Astrocyte (in vitro differentiated cells and primary cell): ENCODE results near the gene GDI2. TPM values are rescaled to one million over a fixed set of nuclear protein-coding genes. Genes with fewer than 3 reads are reported as not detected.

Experiments
- DNase-seq: peaks from one replicate; pipeline ENCODE4 v3.0.0-alpha.2; 2010; ENCODE audit warnings: low read depth
- FAIRE-seq: peaks from 2 replicates; lab custom pipeline; 2011; peaks lifted over from hg19 to GRCh38; lab: Jason Lieb, UNC
- H2AFZ ChIP-seq: 2 replicates; pipeline ENCODE4 v1.6.0; 2012; ENCODE audit warnings: low read depth, low read length, inconsistent platforms
- H3K27ac ChIP-seq: 2 replicates; pipeline ENCODE4 v1.5.1; 2011; ENCODE audit warnings: low read depth, low read length, inconsistent platforms
- H3K27me3 ChIP-seq: 2 replicates; pipeline ENCODE4 v1.6.0; 2011; ENCODE audit warnings: low read length, inconsistent platforms; ENCODE audit not compliant: insufficient read depth
- H3K36me3 ChIP-seq: 2 replicates; pipeline ENCODE4 v1.5.1; 2011; ENCODE audit warnings: low read length, inconsistent platforms; ENCODE audit not compliant: insufficient read depth
- H3K4me1 ChIP-seq: 2 replicates; pipeline ENCODE4 v1.5.1; 2011; ENCODE audit warnings: low read length, inconsistent platforms; ENCODE audit not compliant: insufficient read depth
- H3K4me2 ChIP-seq: 2 replicates; pipeline ENCODE4 v1.6.0; 2012; ENCODE audit warnings: low read length, inconsistent platforms
- H3K4me3 ChIP-seq: 2 replicates; pipeline ENCODE4 v1.5.1; 2011; ENCODE audit warnings: low read depth, mild to moderate bottlenecking, low read length, inconsistent platforms; ENCODE audit not compliant: insufficient read depth
- H3K79me2 ChIP-seq: 2 replicates; pipeline ENCODE4 v1.6.0; 2012; ENCODE audit warnings: mild to moderate bottlenecking, low read length, inconsistent platforms; ENCODE audit not compliant: insufficient read depth
- H3K9ac ChIP-seq: 2 replicates; pipeline ENCODE4 v1.6.0; 2012; ENCODE audit warnings: mild to moderate bottlenecking, low read length, inconsistent platforms
- H3K9me3 ChIP-seq: 2 replicates; pipeline ENCODE4 v1.5.1; 2012; ENCODE audit warnings: low read depth, mild to moderate bottlenecking, low read length, inconsistent platforms; ENCODE audit not compliant: insufficient read depth
- H4K20me1 ChIP-seq: 2 replicates; pipeline ENCODE4 v1.6.0; 2012; ENCODE audit warnings: low read length, inconsistent platforms; ENCODE audit not compliant: insufficient read depth
- H3K27ac Mint-ChIP-seq: one replicate; pipeline ENCODE4 v1.8.0; 2021; ENCODE audit warnings: mild to moderate bottlenecking, mixed read lengths; ENCODE audit not compliant: unreplicated experiment
- H3K27me3 Mint-ChIP-seq: one replicate; pipeline ENCODE4 v1.8.0; 2021; ENCODE audit warnings: low read depth, mixed read lengths; ENCODE audit not compliant: unreplicated experiment
- H3K36me3 Mint-ChIP-seq: one replicate; pipeline ENCODE4 v1.8.0; 2021; ENCODE audit warnings: low read depth, mixed read lengths; ENCODE audit not compliant: unreplicated experiment
- H3K4me1 Mint-ChIP-seq: one replicate; pipeline ENCODE4 v1.8.0; 2021; ENCODE audit warnings: low read depth, mixed read lengths; ENCODE audit not compliant: unreplicated experiment
- H3K4me3 Mint-ChIP-seq: one replicate; pipeline ENCODE4 v1.8.0; 2021; ENCODE audit warnings: mild to moderate bottlenecking, moderate library complexity, mixed read lengths; ENCODE audit not compliant: unreplicated experiment
- H3K9me3 Mint-ChIP-seq: one replicate; pipeline ENCODE4 v1.8.0; 2021; ENCODE audit warnings: mild to moderate bottlenecking, mixed read lengths; ENCODE audit not compliant: unreplicated experiment
- EZH2 ChIP-seq: IDR thresholded peaks from 2 replicates; pipeline ENCODE4 v1.6.1; 2012; ENCODE audit warnings: mild to moderate bottlenecking, low read length, inconsistent platforms; ENCODE audit not compliant: insufficient read depth
- total RNA-seq: library from RNA; stranded (reverse); gene quantifications from 2 replicates; pipeline ENCODE4 v1.2.1, GENCODE V29; 2021
- TF ChIP-seq, protein P1 (sequence below): IDR thresholded peaks from 2 replicates; pipeline ENCODE4 v1.5.1; 2011; ENCODE audit warnings: low read depth, mild to moderate bottlenecking, inconsistent platforms, low read length, moderate library complexity; ENCODE audit not compliant: insufficient read depth

GDI2 gene
- total RNA-seq, 1 donor from 2014 or later = 280 TPM

DNA sequence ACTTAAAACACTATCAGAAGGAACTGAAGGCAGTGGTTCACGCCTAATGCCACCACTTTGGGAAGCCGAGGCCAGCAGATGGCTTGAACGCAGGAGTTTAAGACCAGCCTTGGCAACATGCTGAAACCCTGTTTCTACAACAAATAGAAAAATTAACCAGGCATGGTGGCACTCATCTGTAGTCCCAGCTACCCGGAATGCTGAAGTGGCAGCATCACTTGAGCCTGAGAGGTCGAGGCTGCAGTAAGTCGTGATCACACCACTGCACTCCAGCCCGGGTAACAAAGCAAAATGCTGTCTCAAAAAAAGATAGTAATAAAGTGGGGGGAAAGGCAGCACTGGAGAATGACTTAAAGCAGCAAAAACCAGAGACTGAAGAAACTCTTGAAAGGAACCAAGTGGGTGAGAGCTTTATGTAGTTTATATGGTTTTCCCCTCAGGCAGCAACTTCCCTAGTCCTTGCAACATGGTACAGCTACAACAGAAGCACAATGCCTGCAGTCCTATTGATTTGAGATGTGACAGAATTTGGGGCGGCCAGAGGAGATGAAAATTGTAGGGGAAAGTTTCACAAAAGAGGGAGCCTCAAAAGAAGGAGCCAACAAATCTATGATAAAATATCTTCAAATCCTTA, 38.1 kb downstream of the GDI2 start:
- Mint-ChIP-seq H3K4me1 (peaks cover 31% of the 10 kb centered on the region), H3K27ac (no peak overlapping the region), H3K27me3 (no peaks in the 10 kb centered on the region), H3K36me3 (peaks cover 19% of the 10 kb centered on the region), H3K4me3 (no peak overlapping the region), H3K9me3 (no peaks in the 10 kb centered on the region)
- Histone ChIP-seq H3K27ac (no peak overlapping the region), H3K4me3 (no peak overlapping the region), H4K20me1 (peaks cover 91% of the 10 kb centered on the region), H3K9me3 (no peaks in the 10 kb centered on the region), H3K79me2 (peaks cover 98% of the 10 kb centered on the region), H3K27me3 (no peaks in the 10 kb centered on the region), H2AFZ (no peak overlapping the region), H3K36me3 (peaks cover 20% of the 10 kb centered on the region), H3K4me1 (peaks cover 8% of the 10 kb centered on the region), H3K9ac (no peak overlapping the region), H3K4me2 (no peak overlapping the region)
- no peak for TF ChIP-seq EZH2
- TF ChIP-seq, protein P1, sequence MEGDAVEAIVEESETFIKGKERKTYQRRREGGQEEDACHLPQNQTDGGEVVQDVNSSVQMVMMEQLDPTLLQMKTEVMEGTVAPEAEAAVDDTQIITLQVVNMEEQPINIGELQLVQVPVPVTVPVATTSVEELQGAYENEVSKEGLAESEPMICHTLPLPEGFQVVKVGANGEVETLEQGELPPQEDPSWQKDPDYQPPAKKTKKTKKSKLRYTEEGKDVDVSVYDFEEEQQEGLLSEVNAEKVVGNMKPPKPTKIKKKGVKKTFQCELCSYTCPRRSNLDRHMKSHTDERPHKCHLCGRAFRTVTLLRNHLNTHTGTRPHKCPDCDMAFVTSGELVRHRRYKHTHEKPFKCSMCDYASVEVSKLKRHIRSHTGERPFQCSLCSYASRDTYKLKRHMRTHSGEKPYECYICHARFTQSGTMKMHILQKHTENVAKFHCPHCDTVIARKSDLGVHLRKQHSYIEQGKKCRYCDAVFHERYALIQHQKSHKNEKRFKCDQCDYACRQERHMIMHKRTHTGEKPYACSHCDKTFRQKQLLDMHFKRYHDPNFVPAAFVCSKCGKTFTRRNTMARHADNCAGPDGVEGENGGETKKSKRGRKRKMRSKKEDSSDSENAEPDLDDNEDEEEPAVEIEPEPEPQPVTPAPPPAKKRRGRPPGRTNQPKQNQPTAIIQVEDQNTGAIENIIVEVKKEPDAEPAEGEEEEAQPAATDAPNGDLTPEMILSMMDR = no peak
- DNase-seq (no peak), FAIRE-seq (no peak)

DNA sequence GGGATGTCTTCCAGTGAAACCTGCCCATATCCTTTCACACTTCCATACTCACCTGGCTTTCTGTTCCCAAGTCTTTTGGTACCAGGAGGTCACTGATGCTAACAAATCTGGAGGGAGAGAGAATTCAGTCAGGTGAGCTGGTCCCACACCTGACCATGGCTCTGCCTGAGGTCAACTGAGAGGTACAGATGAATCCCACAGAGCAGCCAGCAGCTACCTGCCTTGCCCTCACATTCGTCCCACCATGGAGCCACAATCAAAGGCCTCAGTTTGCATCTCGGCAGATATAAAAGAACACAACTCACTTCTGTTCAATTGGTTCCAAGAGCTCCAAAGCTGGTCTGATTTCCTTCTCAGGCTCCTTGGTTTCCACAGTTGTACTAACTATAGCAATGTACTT, 47.0 kb downstream of the GDI2 start:
- Mint-ChIP-seq H3K27ac (no peak overlapping the region), H3K4me1 (no peaks in the 10 kb centered on the region), H3K27me3 (no peaks in the 10 kb centered on the region), H3K36me3 (peaks cover 21% of the 10 kb centered on the region), H3K4me3 (no peak overlapping the region), H3K9me3 (no peaks in the 10 kb centered on the region)
- Histone ChIP-seq H3K27ac (no peak overlapping the region), H3K79me2 (peaks cover 46% of the 10 kb centered on the region), H3K36me3 (peaks cover 74% of the 10 kb centered on the region), H3K9ac (no peak overlapping the region), H3K4me2 (no peak overlapping the region), H3K27me3 (no peaks in the 10 kb centered on the region), H3K4me3 (no peak overlapping the region), H2AFZ (no peak overlapping the region), H3K9me3 (no peaks in the 10 kb centered on the region), H4K20me1 (peaks cover 64% of the 10 kb centered on the region), H3K4me1 (no peaks in the 10 kb centered on the region)
- no peak for TF ChIP-seq EZH2
- TF ChIP-seq, protein P1 = no peak
- FAIRE-seq (no peak), DNase-seq (no peak)

DNA sequence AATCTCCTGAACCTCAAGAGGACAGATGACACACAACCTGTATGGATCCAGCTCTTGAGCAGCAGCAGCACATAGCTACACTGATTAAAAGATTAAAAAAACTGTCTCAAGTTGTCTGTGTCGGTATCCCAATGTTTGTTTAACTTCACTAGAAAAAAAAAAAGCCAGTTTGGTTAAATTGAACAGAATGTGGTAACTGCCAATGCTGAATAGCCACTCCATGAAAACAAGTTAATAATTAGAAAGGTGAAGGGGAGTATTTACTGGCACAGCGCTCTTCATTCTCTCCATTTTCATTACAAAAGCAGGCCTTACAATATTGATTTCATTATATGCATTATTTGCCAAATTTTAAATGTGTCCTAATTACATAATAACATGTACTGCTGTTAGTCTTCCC, 47.6 kb downstream of the GDI2 start:
- TF ChIP-seq, protein P1 = no peak
- no peak for TF ChIP-seq EZH2
- H3K36me3 ChIP-seq = peaks cover 78% of the 10 kb centered on the region
- H3K27me3 ChIP-seq = no peaks in the 10 kb centered on the region
- no peaks in the 10 kb centered on the region for H3K4me1 ChIP-seq
- Mint-ChIP-seq H3K27ac (no peak overlapping the region), H3K27me3 (no peaks in the 10 kb centered on the region), H3K36me3 (peaks cover 21% of the 10 kb centered on the region), H3K4me3 (no peak overlapping the region), H3K9me3 (no peaks in the 10 kb centered on the region), H3K4me1 (no peaks in the 10 kb centered on the region)
- no peak overlapping the region for H2AFZ ChIP-seq
- peaks cover 63% of the 10 kb centered on the region for H4K20me1 ChIP-seq
- H3K9me3 ChIP-seq = no peaks in the 10 kb centered on the region
- H3K9ac ChIP-seq = no peak overlapping the region
- H3K27ac ChIP-seq = no peak overlapping the region
- no peak overlapping the region for H3K4me3 ChIP-seq
- FAIRE-seq = no peak
- H3K4me2 ChIP-seq = no peak overlapping the region
- DNase-seq = no peak
- H3K79me2 ChIP-seq = peaks cover 42% of the 10 kb centered on the region
